22Rv1 (cell line): ENCODE measurements around the gene MAPKAPK5.

ENCODE experiments used
- ZFX ChIP-seq: fragments of 450-650 bp; IDR thresholded peaks from 2 replicates; pipeline ENCODE4 v1.6.1; 2017; ENCODE audit warnings: antibody characterized with exemption, borderline replicate concordance
- TF ChIP-seq, protein P1 (sequence below): fragments of 450-650 bp; IDR thresholded peaks from 2 replicates; pipeline ENCODE4 v1.5.1; 2017; ENCODE audit warnings: mild to moderate bottlenecking

DNA sequence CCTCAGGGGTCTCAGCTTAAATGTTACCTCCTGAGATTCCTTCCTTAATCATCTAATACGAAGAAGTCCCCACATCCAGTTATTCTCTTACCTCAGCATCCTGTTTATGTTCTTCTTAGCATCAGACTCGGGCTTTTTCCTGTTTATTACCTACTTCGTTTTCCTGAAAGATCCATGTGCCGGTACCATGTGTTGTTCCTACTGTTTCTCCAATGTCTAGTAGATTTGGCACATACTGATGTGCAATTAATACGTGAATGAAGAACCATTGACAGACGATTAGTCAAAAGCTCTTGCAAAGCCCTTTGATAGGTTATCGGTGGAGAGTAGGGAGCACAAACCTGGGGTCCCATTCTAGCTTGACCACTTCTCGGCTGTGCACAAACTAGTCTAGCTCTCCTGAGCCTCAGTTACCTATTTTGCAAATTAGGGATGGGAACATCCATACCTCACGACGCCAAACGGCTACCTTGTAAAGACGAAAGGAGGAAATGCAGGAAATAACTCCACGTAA, 735 bp upstream of the MAPKAPK5 start:
- TF ChIP-seq, protein P1, sequence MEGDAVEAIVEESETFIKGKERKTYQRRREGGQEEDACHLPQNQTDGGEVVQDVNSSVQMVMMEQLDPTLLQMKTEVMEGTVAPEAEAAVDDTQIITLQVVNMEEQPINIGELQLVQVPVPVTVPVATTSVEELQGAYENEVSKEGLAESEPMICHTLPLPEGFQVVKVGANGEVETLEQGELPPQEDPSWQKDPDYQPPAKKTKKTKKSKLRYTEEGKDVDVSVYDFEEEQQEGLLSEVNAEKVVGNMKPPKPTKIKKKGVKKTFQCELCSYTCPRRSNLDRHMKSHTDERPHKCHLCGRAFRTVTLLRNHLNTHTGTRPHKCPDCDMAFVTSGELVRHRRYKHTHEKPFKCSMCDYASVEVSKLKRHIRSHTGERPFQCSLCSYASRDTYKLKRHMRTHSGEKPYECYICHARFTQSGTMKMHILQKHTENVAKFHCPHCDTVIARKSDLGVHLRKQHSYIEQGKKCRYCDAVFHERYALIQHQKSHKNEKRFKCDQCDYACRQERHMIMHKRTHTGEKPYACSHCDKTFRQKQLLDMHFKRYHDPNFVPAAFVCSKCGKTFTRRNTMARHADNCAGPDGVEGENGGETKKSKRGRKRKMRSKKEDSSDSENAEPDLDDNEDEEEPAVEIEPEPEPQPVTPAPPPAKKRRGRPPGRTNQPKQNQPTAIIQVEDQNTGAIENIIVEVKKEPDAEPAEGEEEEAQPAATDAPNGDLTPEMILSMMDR = no peak
- no peak for TF ChIP-seq ZFX
